HepG2 (cell line): Measurements from ENCODE around the gene MOGAT3. TPM values are rescaled to one million over a fixed set of nuclear protein-coding genes. Genes with fewer than 3 reads are reported as not detected.
A peak's percentile ranks its signal among the peaks of the same experiment; 100 is the strongest.

Experiments
- ARNTL ChIP-seq: sonication (generic); formaldehyde crosslinking; IDR thresholded peaks from 2 replicates; pipeline ENCODE4 v1.4.0; 2020; ENCODE audit warnings: mild to moderate bottlenecking, missing genetic modification reagents
- CAMTA2 ChIP-seq: sonication (generic); formaldehyde crosslinking; IDR thresholded peaks from 2 replicates; pipeline ENCODE4 v1.4.0; 2020; ENCODE audit warnings: mild to moderate bottlenecking, missing genetic modification reagents, borderline replicate concordance
- ESRRA ChIP-seq: sonication (generic); formaldehyde crosslinking; IDR thresholded peaks from 2 replicates; pipeline ENCODE4 v1.5.1; 2020; ENCODE audit warnings: mild to moderate bottlenecking, low read depth, missing genetic modification reagents
- GATAD1 ChIP-seq: IDR thresholded peaks from 2 replicates; pipeline ENCODE4 v1.6.1; 2016; ENCODE audit warnings: missing genetic modification reagents, missing compliant biosample characterization
- IKZF5 ChIP-seq: IDR thresholded peaks from 2 replicates; pipeline ENCODE4 v1.6.1; 2018; ENCODE audit warnings: missing genetic modification reagents, mild to moderate bottlenecking, missing compliant biosample characterization
- KAT2B ChIP-seq: fragments of 150-350 bp; IDR thresholded peaks from 2 replicates; pipeline ENCODE4 v1.6.1; 2014; ENCODE audit warnings: low read depth, low read length, borderline replicate concordance
- KDM5A ChIP-seq: fragments of 200-600 bp; sonication (generic); IDR thresholded peaks from 2 replicates; pipeline ENCODE4 v1.7.0; 2018; ENCODE audit warnings: antibody characterized with exemption, mild to moderate bottlenecking, low read length, borderline replicate concordance
- KMT2A ChIP-seq: sonication (generic); formaldehyde crosslinking; IDR thresholded peaks from 2 replicates; pipeline ENCODE4 v1.4.0; 2020; ENCODE audit warnings: missing genetic modification reagents
- SCMH1 ChIP-seq: sonication (generic); formaldehyde crosslinking; IDR thresholded peaks from 2 replicates; pipeline ENCODE4 v1.9.0; 2021; ENCODE audit warnings: missing genetic modification reagents, mild to moderate bottlenecking, borderline replicate concordance
- SKIL ChIP-seq: sonication (generic); formaldehyde crosslinking; IDR thresholded peaks from 2 replicates; pipeline ENCODE4 v1.8.0; 2022; ENCODE audit warnings: missing genetic modification reagents, mild to moderate bottlenecking, moderate library complexity, borderline replicate concordance
- SMC3 ChIP-seq: IDR thresholded peaks from 2 replicates; pipeline ENCODE4 v1.6.1; 2011; ENCODE audit warnings: low read length, improper control_type of control experiment
- SPEN ChIP-seq: sonication (generic); formaldehyde crosslinking; IDR thresholded peaks from 2 replicates; pipeline ENCODE4 v1.5.1; 2020; ENCODE audit warnings: low read depth, mild to moderate bottlenecking, missing genetic modification reagents
- ZBTB21 ChIP-seq: sonication (generic); formaldehyde crosslinking; IDR thresholded peaks from 2 replicates; pipeline ENCODE4 v1.4.0; 2020; ENCODE audit warnings: missing genetic modification reagents
- ZBTB7A ChIP-seq: sonication (generic); formaldehyde crosslinking; IDR thresholded peaks from 2 replicates; pipeline ENCODE4 v1.8.0; 2022; ENCODE audit warnings: mild to moderate bottlenecking, missing genetic modification reagents
- ZNF232 ChIP-seq: sonication (generic); formaldehyde crosslinking; IDR thresholded peaks from 2 replicates; pipeline ENCODE4 v1.4.0; 2020; ENCODE audit warnings: missing genetic modification reagents, borderline replicate concordance
- ZNF329 ChIP-seq: sonication (generic); formaldehyde crosslinking; IDR thresholded peaks from 2 replicates; pipeline ENCODE4 v1.9.0; 2021; ENCODE audit warnings: low read depth, mild to moderate bottlenecking, missing genetic modification reagents
- ZNF569 ChIP-seq: sonication (generic); formaldehyde crosslinking; IDR thresholded peaks from 2 replicates; pipeline ENCODE4 v1.5.0; 2020; ENCODE audit warnings: mild to moderate bottlenecking, missing genetic modification reagents, moderate library complexity, borderline replicate concordance
- ZNF766 ChIP-seq: sonication (generic); formaldehyde crosslinking; IDR thresholded peaks from 2 replicates; pipeline ENCODE4 v1.5.0; 2020; ENCODE audit warnings: missing genetic modification reagents, borderline replicate concordance
- ZNF83 ChIP-seq: sonication (generic); formaldehyde crosslinking; IDR thresholded peaks from 2 replicates; pipeline ENCODE4 v1.4.0; 2020; ENCODE audit warnings: missing genetic modification reagents, mild to moderate bottlenecking, borderline replicate concordance
- ZSCAN22 ChIP-seq: sonication (generic); formaldehyde crosslinking; IDR thresholded peaks from 2 replicates; pipeline ENCODE4 v1.4.0; 2020; ENCODE audit warnings: mild to moderate bottlenecking, missing genetic modification reagents
- polyA plus RNA-seq, 8 experiments: library from polyadenylated mRNA; depleted of rRNA in 3 of 8; stranded (reverse) in 7 of 8; unstranded in 1 of 8; fragments of >200 nt; fragmentation: Illumina TruSeq in 4 of 8; extraction: Trizol in 4 of 8; gene quantifications; 2 replicates each; pipeline versions ENCODE4 v1.2.1 to v1.2.3, GENCODE V29; 2011 to 2016; ENCODE audit warnings: low read depth in 4 of 8, missing spikeins in 1 of 8, mixed read lengths in 1 of 8; ENCODE audit not compliant: insufficient read depth in 1 of 8
- total RNA-seq, 5 experiments: library from RNA; depleted of rRNA; stranded (reverse); fragments of >200 nt; fragmentation: Illumina TruSeq; extraction: Trizol; gene quantifications; 2 replicates each; pipeline ENCODE4 v1.2.3, GENCODE V29; 2016; ENCODE audit warnings: low read depth in 1 of 5
- TF ChIP-seq, protein P1 (sequence below): sonication (generic); formaldehyde crosslinking; IDR thresholded peaks from 2 replicates; pipeline ENCODE4 v1.4.0; 2020; ENCODE audit warnings: missing genetic modification reagents
- TF ChIP-seq, protein P2 (sequence below): sonication (generic); formaldehyde crosslinking; IDR thresholded peaks from 2 replicates; pipeline ENCODE4 v1.9.0; 2022; ENCODE audit warnings: missing genetic modification reagents, mild to moderate bottlenecking, borderline replicate concordance

The MOGAT3 gene
- total and polyA plus RNA-seq, 2 of the 13 experiments (the other 11 are each of a cell fraction or from before 2014, with no cell fraction given): 22.5 to 30.5 TPM

DNA sequence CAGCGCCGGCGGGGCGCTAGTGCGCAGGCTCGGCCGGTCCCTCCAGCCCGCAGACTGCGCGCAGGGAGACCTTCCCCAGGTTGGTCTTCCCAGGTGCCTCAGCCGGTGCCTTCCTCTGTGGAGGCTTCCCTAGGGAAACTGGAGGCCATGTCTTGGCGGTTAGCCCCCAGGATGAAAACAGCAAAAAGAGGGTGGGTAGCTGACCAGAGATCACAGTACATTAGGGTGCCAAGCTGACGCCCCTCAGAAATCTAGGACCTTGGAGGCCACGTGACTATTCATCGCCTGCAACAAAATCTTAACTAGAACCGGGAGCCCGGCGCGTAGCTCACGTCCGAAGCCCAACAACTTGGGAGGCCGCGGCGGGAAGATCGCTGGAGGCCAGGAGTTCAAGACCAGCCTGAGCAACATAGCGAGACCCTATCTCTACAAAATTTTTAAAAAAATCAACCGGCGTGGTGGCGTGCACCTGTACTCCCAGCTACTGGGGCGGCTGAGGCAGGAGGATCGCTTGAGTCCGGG lies 44.4 kb upstream of the MOGAT3 start (continued):
- no peak for TF ChIP-seq ZSCAN22 (CRISPR knock-in tag)
- 0 out of 2 replicates have a peak, but pooled peaks have one; percentile 1 for TF ChIP-seq ESRRA (CRISPR knock-in tag)
- no peak for TF ChIP-seq IKZF5 (CRISPR knock-in tag)
- no peak for TF ChIP-seq ZNF232 (CRISPR knock-in tag)
- TF ChIP-seq, protein P1, sequence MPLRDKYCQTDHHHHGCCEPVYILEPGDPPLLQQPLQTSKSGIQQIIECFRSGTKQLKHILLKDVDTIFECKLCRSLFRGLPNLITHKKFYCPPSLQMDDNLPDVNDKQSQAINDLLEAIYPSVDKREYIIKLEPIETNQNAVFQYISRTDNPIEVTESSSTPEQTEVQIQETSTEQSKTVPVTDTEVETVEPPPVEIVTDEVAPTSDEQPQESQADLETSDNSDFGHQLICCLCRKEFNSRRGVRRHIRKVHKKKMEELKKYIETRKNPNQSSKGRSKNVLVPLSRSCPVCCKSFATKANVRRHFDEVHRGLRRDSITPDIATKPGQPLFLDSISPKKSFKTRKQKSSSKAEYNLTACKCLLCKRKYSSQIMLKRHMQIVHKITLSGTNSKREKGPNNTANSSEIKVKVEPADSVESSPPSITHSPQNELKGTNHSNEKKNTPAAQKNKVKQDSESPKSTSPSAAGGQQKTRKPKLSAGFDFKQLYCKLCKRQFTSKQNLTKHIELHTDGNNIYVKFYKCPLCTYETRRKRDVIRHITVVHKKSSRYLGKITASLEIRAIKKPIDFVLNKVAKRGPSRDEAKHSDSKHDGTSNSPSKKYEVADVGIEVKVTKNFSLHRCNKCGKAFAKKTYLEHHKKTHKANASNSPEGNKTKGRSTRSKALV (CRISPR knock-in tag): no peak
- TF ChIP-seq GATAD1: no peak
- no peak for TF ChIP-seq KAT2B
- TF ChIP-seq SKIL (CRISPR knock-in tag): no peak
- peak; percentile 12; the same call in 1 of the 2 replicates for TF ChIP-seq KDM5A
- TF ChIP-seq ARNTL (CRISPR knock-in tag): no peak
- no peak for TF ChIP-seq SCMH1 (CRISPR knock-in tag)
- TF ChIP-seq SPEN (CRISPR knock-in tag): no peak
- no peak for TF ChIP-seq CAMTA2
- no peak; the same call in 1 of the 2 replicates for TF ChIP-seq ZNF766
- TF ChIP-seq ZBTB7A (CRISPR knock-in tag): peak; percentile 66; the same call in 1 of the 2 replicates
- TF ChIP-seq ZNF83 (CRISPR knock-in tag): no peak
- TF ChIP-seq ZBTB21 (CRISPR knock-in tag): no peak
- no peak for TF ChIP-seq ZNF569 (CRISPR knock-in tag)
- TF ChIP-seq, protein P2, sequence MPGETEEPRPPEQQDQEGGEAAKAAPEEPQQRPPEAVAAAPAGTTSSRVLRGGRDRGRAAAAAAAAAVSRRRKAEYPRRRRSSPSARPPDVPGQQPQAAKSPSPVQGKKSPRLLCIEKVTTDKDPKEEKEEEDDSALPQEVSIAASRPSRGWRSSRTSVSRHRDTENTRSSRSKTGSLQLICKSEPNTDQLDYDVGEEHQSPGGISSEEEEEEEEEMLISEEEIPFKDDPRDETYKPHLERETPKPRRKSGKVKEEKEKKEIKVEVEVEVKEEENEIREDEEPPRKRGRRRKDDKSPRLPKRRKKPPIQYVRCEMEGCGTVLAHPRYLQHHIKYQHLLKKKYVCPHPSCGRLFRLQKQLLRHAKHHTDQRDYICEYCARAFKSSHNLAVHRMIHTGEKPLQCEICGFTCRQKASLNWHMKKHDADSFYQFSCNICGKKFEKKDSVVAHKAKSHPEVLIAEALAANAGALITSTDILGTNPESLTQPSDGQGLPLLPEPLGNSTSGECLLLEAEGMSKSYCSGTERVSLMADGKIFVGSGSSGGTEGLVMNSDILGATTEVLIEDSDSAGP (CRISPR knock-in tag): no peak
- TF ChIP-seq SMC3: no peak
- no peak for TF ChIP-seq ZNF329 (CRISPR knock-in tag)
- TF ChIP-seq KMT2A: no peak
